Spinal cord (tissue), 10 donors: ENCODE measurements around the gene SGMS2. TPM values are rescaled to one million over a fixed set of nuclear protein-coding genes. Genes with fewer than 3 reads are reported as not detected.

Experiments used
- DNase-seq, 6 donors: peaks; one replicate each; pipeline versions ENCODE4 v3.0.0 to v3.0.0-alpha.2; 2013 to 2015; ENCODE audit warnings: low spot score in 6 of 6, low read depth in 4 of 6
- H3K27ac ChIP-seq: one replicate; pipeline ENCODE4 v1.5.1; 2013; ENCODE audit warnings: low read depth, low read length, control low read depth
- H3K27me3 ChIP-seq: one replicate; pipeline ENCODE4 v1.6.1; 2013; ENCODE audit warnings: low read length; ENCODE audit not compliant: control insufficient read depth, insufficient read depth
- H3K36me3 ChIP-seq: one replicate; pipeline ENCODE4 v1.6.1; 2013; ENCODE audit warnings: low read length; ENCODE audit not compliant: control insufficient read depth, insufficient read depth
- H3K4me1 ChIP-seq: one replicate; pipeline ENCODE4 v1.6.1; 2013; ENCODE audit warnings: low read length; ENCODE audit not compliant: control insufficient read depth, insufficient read depth
- H3K4me3 ChIP-seq: one replicate; pipeline ENCODE4 v1.5.1; 2013; ENCODE audit warnings: low read depth, low read length, control low read depth
- H3K9me3 ChIP-seq: one replicate; pipeline ENCODE4 v1.6.1; 2013; ENCODE audit warnings: low read length; ENCODE audit not compliant: control insufficient read depth, insufficient read depth
- WGBS: methylation state at CpG from one replicate; pipeline ENCODE4 v1.1.5; 2013; ENCODE audit warnings: missing lambda C conversion rate; ENCODE audit not compliant: insufficient coverage; 5-methylcytosine and 5-hydroxymethylcytosine counted together
- polyA plus RNA-seq, 2 donors: library from polyadenylated mRNA; unstranded; fragments of 120-200 nt; gene quantifications; one replicate each; pipeline ENCODE4 v1.2.1, GENCODE V29; 2013; ENCODE audit not compliant: insufficient read length in 2 of 2
- total RNA-seq, 2 donors: library from RNA; depleted of rRNA in 1 of 2; stranded (reverse); fragments of 120-200 nt in 1 of 2; fragments of >200 nt in 1 of 2; gene quantifications; one replicate each; pipeline versions ENCODE4 v1.2.3 to v1.2.4, GENCODE V29; 2013 to 2014
- donor health status: healthy.

The SGMS2 gene
- total and polyA plus RNA-seq, 4 donors = 2.0 to 16.9 (median 9.1) TPM

- no peak overlapping the region for H3K4me3 ChIP-seq
- DNase-seq = no peak
Observed at GRCh38 chr4:107826421-107826980, 1.8 kb downstream of the SGMS2 start.

GRCh38 chr4:107828315-107829090 is 3.8 kb downstream of the SGMS2 start:
- no peak for DNase-seq
- Histone ChIP-seq H3K4me1 (peaks cover 13% of the 10 kb centered on the region), H3K4me3 (no peak overlapping the region), H3K27ac (no peak overlapping the region), H3K36me3 (no peaks in the 10 kb centered on the region), H3K27me3 (peaks cover 4% of the 10 kb centered on the region), H3K9me3 (no peaks in the 10 kb centered on the region)
- 100% methylated on average over 1 of the region's 6 CpGs for WGBS

More at GRCh38 chr4:107826421-107826980, 1.8 kb downstream of the SGMS2 start:
- H3K9me3 ChIP-seq = no peaks in the 10 kb centered on the region
- no peaks in the 10 kb centered on the region for H3K36me3 ChIP-seq
- peaks cover 4% of the 10 kb centered on the region for H3K27me3 ChIP-seq
- H3K27ac ChIP-seq = no peak overlapping the region
- WGBS = no CpG with 5 or more reads among the region's 5 CpGs
- H3K4me1 ChIP-seq = peaks cover 13% of the 10 kb centered on the region

- 94% methylated on average over 2 of the region's 4 CpGs for WGBS
Observed at GRCh38 chr4:107831140-107831539, 6.4 kb downstream of the SGMS2 start.

GRCh38 chr4:107832275-107832807 is 7.6 kb downstream of the SGMS2 start:
- no peak overlapping the region for H3K27ac ChIP-seq
- H3K4me1 ChIP-seq = no peaks in the 10 kb centered on the region
- peaks cover 3% of the 10 kb centered on the region for H3K9me3 ChIP-seq
- H3K36me3 ChIP-seq = no peaks in the 10 kb centered on the region
- no peak for DNase-seq
- no peaks in the 10 kb centered on the region for H3K27me3 ChIP-seq
- WGBS = no CpG with 5 or more reads among the region's 2 CpGs
- H3K4me3 ChIP-seq = no peak overlapping the region

More at GRCh38 chr4:107831140-107831539, 6.4 kb downstream of the SGMS2 start:
- H3K4me1 ChIP-seq = no peaks in the 10 kb centered on the region
- no peak overlapping the region for H3K27ac ChIP-seq
- no peak overlapping the region for H3K4me3 ChIP-seq
- no peaks in the 10 kb centered on the region for H3K36me3 ChIP-seq
- DNase-seq = no peak
- no peaks in the 10 kb centered on the region for H3K27me3 ChIP-seq
- peaks cover 3% of the 10 kb centered on the region for H3K9me3 ChIP-seq

GRCh38 chr4:107834241-107834794 is 9.6 kb downstream of the SGMS2 start:
- no peak for DNase-seq
- peaks cover 3% of the 10 kb centered on the region for H3K9me3 ChIP-seq
- H3K4me3 ChIP-seq = no peak overlapping the region
- H3K27me3 ChIP-seq = no peaks in the 10 kb centered on the region
- H3K27ac ChIP-seq = no peak overlapping the region
- no peaks in the 10 kb centered on the region for H3K4me1 ChIP-seq
- no CpG with 5 or more reads among the region's 1 CpG for WGBS
- no peaks in the 10 kb centered on the region for H3K36me3 ChIP-seq

GRCh38 chr4:107835406-107835805 is 10.7 kb downstream of the SGMS2 start:
- Histone ChIP-seq H3K4me3 (no peak overlapping the region), H3K27me3 (no peaks in the 10 kb centered on the region), H3K4me1 (no peaks in the 10 kb centered on the region), H3K27ac (no peak overlapping the region), H3K9me3 (peaks cover 3% of the 10 kb centered on the region), H3K36me3 (no peaks in the 10 kb centered on the region)
- no peak for DNase-seq
- no CpG with 5 or more reads among the region's 5 CpGs for WGBS

- no peak overlapping the region for H3K4me3 ChIP-seq
- no peaks in the 10 kb centered on the region for H3K27me3 ChIP-seq
- DNase-seq = no peak
- 74% methylated on average over 4 of the region's 4 CpGs for WGBS
- peaks cover 3% of the 10 kb centered on the region for H3K9me3 ChIP-seq
- no peak overlapping the region for H3K27ac ChIP-seq
- H3K4me1 ChIP-seq = no peaks in the 10 kb centered on the region
- no peaks in the 10 kb centered on the region for H3K36me3 ChIP-seq
Observed at GRCh38 chr4:107837317-107837716, 12.6 kb downstream of the SGMS2 start.

- peaks cover 3% of the 10 kb centered on the region for H3K9me3 ChIP-seq
- no peak for DNase-seq
- no peak overlapping the region for H3K27ac ChIP-seq
- H3K36me3 ChIP-seq = no peaks in the 10 kb centered on the region
- no peaks in the 10 kb centered on the region for H3K27me3 ChIP-seq
- H3K4me3 ChIP-seq = no peak overlapping the region
- WGBS = 80% methylated on average over 2 of the region's 3 CpGs
- no peaks in the 10 kb centered on the region for H3K4me1 ChIP-seq
Observed at GRCh38 chr4:107837776-107838618, 13.3 kb downstream of the SGMS2 start.

GRCh38 chr4:107838861-107839565 is 14.3 kb downstream of the SGMS2 start:
- H3K4me3 ChIP-seq = no peak overlapping the region
- H3K9me3 ChIP-seq = no peaks in the 10 kb centered on the region
- no peaks in the 10 kb centered on the region for H3K36me3 ChIP-seq
- DNase-seq = no peak
- no CpG with 5 or more reads among the region's 1 CpG for WGBS
- H3K27me3 ChIP-seq = no peaks in the 10 kb centered on the region
- no peak overlapping the region for H3K27ac ChIP-seq
- no peaks in the 10 kb centered on the region for H3K4me1 ChIP-seq
